Measurements from ENCODE around the gene ACTR6. TPM values are rescaled to one million over a fixed set of nuclear protein-coding genes. Genes with fewer than 3 reads are reported as not detected.
"Not testable (repeated sequence)": the region's sequence is repeated elsewhere in the genome, so short reads cannot be mapped to it uniquely, and the experiment has no call there.

The ACTR6 gene
- total RNA-seq, 1 donor from 2014 or later = 23.5 TPM

DNA sequence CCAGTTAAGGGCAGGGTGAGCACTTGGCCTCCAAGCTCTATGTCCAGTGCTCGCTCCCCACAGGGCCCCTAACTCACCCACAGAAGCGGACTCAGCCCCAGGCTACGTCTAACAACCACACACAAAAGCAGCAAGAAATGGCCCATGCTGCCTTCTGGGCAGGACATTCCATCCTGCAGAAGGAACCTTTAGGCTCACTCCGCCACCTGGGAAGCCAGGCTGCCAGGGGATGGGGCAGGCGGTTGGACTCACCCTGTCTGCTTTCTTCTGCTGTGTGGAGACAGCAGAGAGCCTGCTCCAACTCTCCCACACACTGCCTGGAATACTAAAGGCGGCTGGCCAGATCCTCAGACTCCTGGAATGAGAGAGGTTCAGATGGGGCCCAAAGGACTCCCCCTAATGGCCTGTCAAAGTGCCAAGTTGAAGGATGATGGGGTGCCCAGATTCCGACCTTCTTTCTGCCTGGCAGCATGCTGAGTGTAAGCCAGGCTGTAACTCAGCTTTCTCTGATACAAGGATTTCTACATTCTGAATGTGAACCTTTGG lies 30.2 kb upstream of the ACTR6 start:
- peaks cover 17% of the 10 kb centered on the region for H3K36me3 Mint-ChIP-seq (ENCODE audit: low read depth)
- no peak for ATAC-seq (ENCODE audit: low read depth)

DNA sequence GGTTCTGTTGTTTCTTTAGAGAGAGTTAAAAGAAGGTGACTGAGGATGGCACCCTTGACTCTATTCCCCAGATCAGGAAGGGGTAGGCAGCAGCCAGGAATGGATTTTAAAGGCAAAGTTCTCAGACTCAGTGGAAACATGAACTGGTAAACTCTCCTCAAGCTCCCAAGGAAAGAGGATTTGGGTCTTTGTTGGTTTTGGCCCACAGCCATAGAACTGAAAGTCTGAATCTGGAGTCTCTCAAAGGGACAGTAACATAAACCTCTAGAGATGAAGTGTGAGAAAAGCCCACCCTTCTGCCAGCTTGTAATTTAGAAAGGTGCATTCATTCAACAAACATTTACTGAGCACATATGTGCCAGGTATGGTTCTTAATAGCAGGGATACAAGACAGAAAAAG lies 29.4 kb upstream of the ACTR6 start:
- Mint-ChIP-seq H3K4me3 (no peak overlapping the region), H3K27ac (no peak overlapping the region), H3K4me1 (no peaks in the 10 kb centered on the region), H3K36me3 (ENCODE audit: low read depth) (peaks cover 18% of the 10 kb centered on the region), H3K9me3 (no peaks in the 10 kb centered on the region), H3K27me3 (no peaks in the 10 kb centered on the region)
- ATAC-seq (ENCODE audit: low read depth) = no peak
- intact Hi-C loops (cut with micrococcal nuclease) = no loop called here
- TF ChIP-seq, protein P1, sequence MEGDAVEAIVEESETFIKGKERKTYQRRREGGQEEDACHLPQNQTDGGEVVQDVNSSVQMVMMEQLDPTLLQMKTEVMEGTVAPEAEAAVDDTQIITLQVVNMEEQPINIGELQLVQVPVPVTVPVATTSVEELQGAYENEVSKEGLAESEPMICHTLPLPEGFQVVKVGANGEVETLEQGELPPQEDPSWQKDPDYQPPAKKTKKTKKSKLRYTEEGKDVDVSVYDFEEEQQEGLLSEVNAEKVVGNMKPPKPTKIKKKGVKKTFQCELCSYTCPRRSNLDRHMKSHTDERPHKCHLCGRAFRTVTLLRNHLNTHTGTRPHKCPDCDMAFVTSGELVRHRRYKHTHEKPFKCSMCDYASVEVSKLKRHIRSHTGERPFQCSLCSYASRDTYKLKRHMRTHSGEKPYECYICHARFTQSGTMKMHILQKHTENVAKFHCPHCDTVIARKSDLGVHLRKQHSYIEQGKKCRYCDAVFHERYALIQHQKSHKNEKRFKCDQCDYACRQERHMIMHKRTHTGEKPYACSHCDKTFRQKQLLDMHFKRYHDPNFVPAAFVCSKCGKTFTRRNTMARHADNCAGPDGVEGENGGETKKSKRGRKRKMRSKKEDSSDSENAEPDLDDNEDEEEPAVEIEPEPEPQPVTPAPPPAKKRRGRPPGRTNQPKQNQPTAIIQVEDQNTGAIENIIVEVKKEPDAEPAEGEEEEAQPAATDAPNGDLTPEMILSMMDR (IDR thresholded peaks at IDR 0.05) = no peak
- ChIA-PET CTCF (no interaction called here), POLR2A (no interaction called here)
- no peak for DNase-seq

More for the DNA sequence above, 30.2 kb upstream of the ACTR6 start:
- Mint-ChIP-seq H3K27ac (no peak overlapping the region), H3K4me1 (no peaks in the 10 kb centered on the region), H3K27me3 (no peaks in the 10 kb centered on the region), H3K9me3 (no peaks in the 10 kb centered on the region), H3K4me3 (no peak overlapping the region)
- DNase-seq = no peak
- intact Hi-C loops (cut with micrococcal nuclease) = no loop called here
- CTCF ChIA-PET = no interaction called here
- POLR2A ChIA-PET = no interaction called here
- TF ChIP-seq, protein P1 (IDR thresholded peaks at IDR 0.05) = no peak

DNA sequence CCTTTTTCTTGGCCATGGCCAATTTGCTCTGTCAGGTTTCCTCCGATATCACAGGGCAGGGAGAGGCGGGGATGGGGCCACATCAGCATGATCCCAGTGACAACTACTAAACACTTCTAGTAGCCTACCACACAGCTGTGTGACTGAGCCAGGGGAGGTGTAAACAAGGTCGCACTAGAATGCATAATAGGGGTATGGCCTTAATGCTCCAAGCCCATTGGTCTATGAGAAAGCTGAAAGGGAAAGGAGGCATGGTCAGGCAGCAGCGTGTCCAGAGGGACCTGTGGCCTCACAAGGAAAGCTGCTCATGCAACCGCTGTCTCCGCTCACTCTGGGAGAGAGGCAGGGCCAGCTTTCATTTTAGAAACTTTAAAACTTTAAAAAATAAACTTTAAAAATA lies 27.5 kb upstream of the ACTR6 start:
- no peak for ATAC-seq (ENCODE audit: low read depth)

DNA sequence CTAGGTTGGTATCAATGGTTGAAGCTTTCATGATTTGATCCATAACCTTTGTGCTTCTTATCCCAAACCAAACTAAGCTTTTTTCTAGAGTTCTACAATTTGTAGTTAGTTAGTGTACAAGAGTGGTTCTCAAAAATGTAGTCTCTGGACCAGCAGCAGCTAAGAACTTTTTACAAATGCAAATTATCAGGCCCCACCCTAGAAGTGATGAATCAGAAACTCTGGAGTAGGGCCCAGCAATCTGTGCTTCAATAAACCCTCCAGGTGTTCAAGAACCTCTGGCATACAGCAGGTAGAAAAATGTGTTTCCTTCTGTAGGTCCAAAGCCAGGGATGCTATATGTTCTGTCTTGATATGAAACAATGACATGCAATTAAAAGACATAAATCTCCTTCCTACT lies 26.1 kb upstream of the ACTR6 start:
- ChIA-PET CTCF (no interaction called here), POLR2A (no interaction called here)
- H3K27ac Mint-ChIP-seq = no peak overlapping the region
- no peaks in the 10 kb centered on the region for H3K4me1 Mint-ChIP-seq
- TF ChIP-seq, protein P1 (IDR thresholded peaks at IDR 0.05) = no peak
- H3K9me3 Mint-ChIP-seq = no peaks in the 10 kb centered on the region
- peaks cover 33% of the 10 kb centered on the region for H3K36me3 Mint-ChIP-seq (ENCODE audit: low read depth)
- no peak overlapping the region for H3K4me3 Mint-ChIP-seq
- intact Hi-C loops (cut with micrococcal nuclease) = no loop called here
- no peak for ATAC-seq (ENCODE audit: low read depth)
- DNase-seq = no peak
- no peaks in the 10 kb centered on the region for H3K27me3 Mint-ChIP-seq

More for the DNA sequence above, 27.5 kb upstream of the ACTR6 start:
- Mint-ChIP-seq H3K9me3 (no peaks in the 10 kb centered on the region), H3K4me3 (no peak overlapping the region), H3K4me1 (no peaks in the 10 kb centered on the region), H3K27me3 (no peaks in the 10 kb centered on the region), H3K36me3 (ENCODE audit: low read depth) (peaks cover 26% of the 10 kb centered on the region), H3K27ac (no peak overlapping the region)
- ChIA-PET CTCF (no interaction called here), POLR2A (no interaction called here)
- TF ChIP-seq, protein P1 (IDR thresholded peaks at IDR 0.05) = no peak
- intact Hi-C loops (cut with micrococcal nuclease) = no loop called here
- DNase-seq = no peak

DNA sequence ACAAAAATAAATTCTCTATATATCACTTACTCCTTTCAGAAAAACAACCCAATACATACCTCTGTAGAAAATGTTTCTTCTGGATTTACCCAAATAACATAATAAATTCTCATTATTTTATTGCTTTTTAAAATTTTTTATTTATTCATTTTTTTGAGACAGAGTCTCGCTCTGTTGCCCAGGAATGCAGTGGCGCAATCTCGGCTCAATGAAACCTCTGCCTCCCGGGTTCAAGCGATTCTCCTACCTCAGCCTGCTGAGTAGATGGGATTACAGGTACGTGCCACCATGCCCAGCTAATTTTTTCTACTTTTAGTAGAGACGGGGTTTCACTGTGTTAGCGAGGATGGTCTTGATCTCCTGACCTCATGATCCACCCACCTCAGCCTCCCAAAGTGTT lies 24.1 kb upstream of the ACTR6 start:
- H3K4me1 Mint-ChIP-seq; CTCF ChIA-PET; POLR2A ChIA-PET; DNase-seq; H3K27me3 Mint-ChIP-seq; H3K9me3 Mint-ChIP-seq; H3K27ac Mint-ChIP-seq; H3K4me3 Mint-ChIP-seq; intact Hi-C loops (cut with micrococcal nuclease); ATAC-seq (ENCODE audit: low read depth): not testable (repeated sequence)
- peaks cover 42% of the 10 kb centered on the region for H3K36me3 Mint-ChIP-seq (ENCODE audit: low read depth)

DNA sequence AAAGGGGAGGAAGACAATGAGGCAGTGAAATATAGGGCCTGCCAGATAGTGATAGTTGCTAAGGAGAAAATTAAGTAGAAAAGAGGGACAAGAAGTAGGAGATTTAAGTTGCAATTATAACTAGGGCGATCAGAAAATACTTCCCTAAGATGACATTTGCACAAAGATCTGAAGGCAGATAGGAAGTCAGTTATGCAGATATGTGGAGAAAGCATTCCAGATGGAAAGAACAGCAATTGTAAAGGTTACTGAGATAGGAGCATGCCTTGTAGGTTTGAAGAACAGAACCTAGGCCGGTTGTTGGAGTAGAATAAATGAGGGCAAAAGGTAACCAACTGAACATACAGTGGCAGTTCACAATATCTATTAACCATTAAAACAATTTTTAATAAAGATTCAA lies 21.4 kb upstream of the ACTR6 start:
- intact Hi-C loops (cut with micrococcal nuclease) = no loop called here
- Mint-ChIP-seq H3K4me1 (peaks cover 6% of the 10 kb centered on the region), H3K4me3 (no peak overlapping the region), H3K27me3 (no peaks in the 10 kb centered on the region), H3K9me3 (no peaks in the 10 kb centered on the region), H3K27ac (no peak overlapping the region), H3K36me3 (ENCODE audit: low read depth) (peaks cover 35% of the 10 kb centered on the region)
- CTCF ChIA-PET = no interaction called here
- POLR2A ChIA-PET = no interaction called here
- ATAC-seq (ENCODE audit: low read depth) = no peak
- DNase-seq = no peak
- TF ChIP-seq, protein P1 (IDR thresholded peaks at IDR 0.05) = no peak

Measured in activated B cell treated with CpG ODN at 0.5 μM for 24 hours (primary cell).